Thoracic aorta (tissue), 2 donors: Measurements from ENCODE around the gene CGRRF1. TPM values are rescaled to one million over a fixed set of nuclear protein-coding genes. Genes with fewer than 3 reads are reported as not detected.

Experiments used
- ATAC-seq: fragments of 150-250 bp; one replicate; pipeline ENCODE4 v1.8.0; 2017; ENCODE audit warnings: low read depth; ENCODE audit not compliant: insufficient number of reproducible peaks, low FRiP score
- DNase-seq: peaks from one replicate; pipeline ENCODE4 v3.0.0-alpha.2; 2020; ENCODE audit warnings: low spot score
- H3K27ac ChIP-seq, 2 donors: fragments of 200-600 bp; sonication (generic); 1 replicate in 1 of 2; 2 replicates in 1 of 2; pipeline ENCODE4 v1.5.1; 2016; ENCODE audit warnings: mild to moderate bottlenecking in 2 of 2, moderate library complexity in 2 of 2
- H3K27me3 ChIP-seq: fragments of 200-600 bp; sonication (generic); replicated peaks from 2 replicates; pipeline ENCODE4 v1.6.0; 2016; ENCODE audit warnings: mild to moderate bottlenecking; ENCODE audit not compliant: insufficient read depth
- H3K36me3 ChIP-seq: fragments of 200-600 bp; sonication (generic); one replicate; pipeline ENCODE4 v1.5.1; 2016
- H3K4me1 ChIP-seq, 2 donors: fragments of 200-600 bp; sonication (generic); 1 replicate in 1 of 2; 2 replicates in 1 of 2; pipeline versions ENCODE4 v1.5.1 to v1.6.0; 2016; ENCODE audit warnings: low read depth in 2 of 2, mild to moderate bottlenecking in 1 of 2; ENCODE audit not compliant: control insufficient read depth in 1 of 2
- H3K4me3 ChIP-seq: fragments of 200-600 bp; sonication (generic); 2 replicates; pipeline ENCODE4 v1.5.1; 2016; ENCODE audit warnings: mild to moderate bottlenecking
- H3K9me3 ChIP-seq: fragments of 200-600 bp; sonication (generic); 2 replicates; pipeline ENCODE4 v1.5.1; 2016
- total RNA-seq, 2 donors: library from RNA; depleted of rRNA; stranded (reverse); fragments of >200 nt; gene quantifications; one replicate each; pipeline versions ENCODE4 v1.1.0 to v1.2.3, GENCODE V29; 2016
- TF ChIP-seq, protein P1 (sequence below): fragments of 200-600 bp; sonication (generic); IDR thresholded peaks from one replicate; pipeline ENCODE4 v1.5.1; 2019; ENCODE audit warnings: antibody characterized with exemption

CGRRF1 gene
- total RNA-seq, 2 donors from 2014 or later: 15.2 to 42.2 TPM

DNA sequence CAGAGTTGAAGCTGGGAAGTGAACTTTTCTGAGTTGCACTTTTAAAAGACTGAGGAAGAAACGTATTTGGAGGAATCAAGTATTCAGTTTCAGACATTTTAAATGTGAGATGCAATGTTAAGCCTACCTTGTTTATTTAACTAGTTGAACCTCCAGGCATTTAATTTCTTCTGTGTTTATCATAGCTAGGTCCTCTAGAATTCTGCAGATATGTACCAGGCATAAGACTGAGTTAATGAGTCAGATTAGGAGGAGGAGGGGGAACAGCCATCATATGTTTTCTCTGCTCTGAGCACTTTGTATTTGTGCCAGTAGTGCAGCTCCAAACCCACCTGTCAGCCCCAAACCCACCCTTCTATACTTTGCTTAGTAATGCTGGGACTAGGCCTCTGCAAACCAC is 40.8 kb downstream of the CGRRF1 start:
- DNase-seq (no peak), ATAC-seq (no peak)
- Histone ChIP-seq H3K9me3 (no peaks in the 10 kb centered on the region), H3K27me3 (no peaks in the 10 kb centered on the region), H3K4me1 (no peaks in the 10 kb centered on the region), H3K36me3 (no peaks in the 10 kb centered on the region), H3K27ac (no peak overlapping the region), H3K4me3 (no peak overlapping the region)
- TF ChIP-seq, protein P1, sequence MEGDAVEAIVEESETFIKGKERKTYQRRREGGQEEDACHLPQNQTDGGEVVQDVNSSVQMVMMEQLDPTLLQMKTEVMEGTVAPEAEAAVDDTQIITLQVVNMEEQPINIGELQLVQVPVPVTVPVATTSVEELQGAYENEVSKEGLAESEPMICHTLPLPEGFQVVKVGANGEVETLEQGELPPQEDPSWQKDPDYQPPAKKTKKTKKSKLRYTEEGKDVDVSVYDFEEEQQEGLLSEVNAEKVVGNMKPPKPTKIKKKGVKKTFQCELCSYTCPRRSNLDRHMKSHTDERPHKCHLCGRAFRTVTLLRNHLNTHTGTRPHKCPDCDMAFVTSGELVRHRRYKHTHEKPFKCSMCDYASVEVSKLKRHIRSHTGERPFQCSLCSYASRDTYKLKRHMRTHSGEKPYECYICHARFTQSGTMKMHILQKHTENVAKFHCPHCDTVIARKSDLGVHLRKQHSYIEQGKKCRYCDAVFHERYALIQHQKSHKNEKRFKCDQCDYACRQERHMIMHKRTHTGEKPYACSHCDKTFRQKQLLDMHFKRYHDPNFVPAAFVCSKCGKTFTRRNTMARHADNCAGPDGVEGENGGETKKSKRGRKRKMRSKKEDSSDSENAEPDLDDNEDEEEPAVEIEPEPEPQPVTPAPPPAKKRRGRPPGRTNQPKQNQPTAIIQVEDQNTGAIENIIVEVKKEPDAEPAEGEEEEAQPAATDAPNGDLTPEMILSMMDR: no peak

GRCh38 chr14:54554401-54554800 is 44.7 kb downstream of the CGRRF1 start:
- TF ChIP-seq, protein P1: no peak
- Histone ChIP-seq H3K4me1 (no peaks in the 10 kb centered on the region), H3K4me3 (no peak overlapping the region), H3K9me3 (no peaks in the 10 kb centered on the region), H3K27ac (no peak overlapping the region), H3K36me3 (no peaks in the 10 kb centered on the region), H3K27me3 (no peaks in the 10 kb centered on the region)
- no peak for ATAC-seq
- no peak for DNase-seq

DNA sequence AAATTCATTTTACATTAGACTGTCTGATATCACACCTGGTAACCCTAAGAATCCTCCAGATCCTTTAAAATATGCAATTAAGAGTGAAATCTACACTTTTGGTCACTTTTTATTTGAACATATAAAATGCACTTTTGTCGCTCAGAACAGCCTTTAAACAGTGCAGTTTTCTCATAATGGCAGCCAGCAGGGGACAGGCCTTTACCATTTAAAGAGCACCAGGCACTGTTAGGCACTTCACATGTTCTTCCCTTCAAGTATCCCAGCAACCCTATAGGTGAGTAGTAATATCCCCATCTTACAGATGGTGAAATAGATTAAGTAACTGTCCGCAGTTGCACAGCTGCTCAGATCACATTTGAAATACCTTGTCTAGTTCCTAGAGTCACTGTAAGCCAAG is 45.9 kb downstream of the CGRRF1 start:
- TF ChIP-seq, protein P1: no peak
- H3K36me3 ChIP-seq: no peaks in the 10 kb centered on the region
- H3K27me3 ChIP-seq: no peaks in the 10 kb centered on the region
- H3K4me3 ChIP-seq: no peak overlapping the region
- H3K27ac ChIP-seq: no peak overlapping the region
- DNase-seq (no peak), ATAC-seq (no peak)
- H3K9me3 ChIP-seq: no peaks in the 10 kb centered on the region
- no peaks in the 10 kb centered on the region for H3K4me1 ChIP-seq

DNA sequence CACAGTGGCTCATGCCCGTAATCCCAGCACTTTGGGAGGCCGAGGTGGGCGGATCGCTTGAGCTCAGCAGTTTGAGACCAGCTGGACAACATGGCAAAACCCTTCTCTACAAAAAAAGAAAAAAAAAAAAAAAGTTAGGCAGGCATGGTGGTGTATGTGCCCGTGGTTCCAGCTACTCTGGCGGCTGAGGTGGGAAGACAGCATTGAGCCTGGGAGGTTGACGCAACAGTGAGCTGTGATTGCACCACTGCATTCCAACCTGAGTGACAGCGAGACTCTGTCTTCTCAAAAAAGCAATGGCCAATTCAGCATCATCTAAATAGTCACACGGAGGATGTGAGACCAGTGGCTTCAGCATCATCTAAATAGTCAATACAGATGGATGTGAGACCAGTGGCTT is 46.8 kb downstream of the CGRRF1 start:
- no peak for DNase-seq
- no peak for ATAC-seq
- H3K9me3 ChIP-seq: no peaks in the 10 kb centered on the region
- no peak overlapping the region for H3K27ac ChIP-seq
- H3K4me1 ChIP-seq: no peaks in the 10 kb centered on the region
- no peaks in the 10 kb centered on the region for H3K27me3 ChIP-seq
- no peaks in the 10 kb centered on the region for H3K36me3 ChIP-seq
- H3K4me3 ChIP-seq: no peak overlapping the region
- TF ChIP-seq, protein P1: no peak

- H3K36me3 ChIP-seq: no peaks in the 10 kb centered on the region
- H3K27me3 ChIP-seq: no peaks in the 10 kb centered on the region
- no peak overlapping the region for H3K4me3 ChIP-seq
- no peak overlapping the region for H3K27ac ChIP-seq
- no peak for ATAC-seq
- DNase-seq: no peak
- TF ChIP-seq, protein P1: no peak
- peaks cover 6 to 9% of the 10 kb centered on the region in 2 donors for H3K4me1 ChIP-seq
- H3K9me3 ChIP-seq: no peaks in the 10 kb centered on the region
These were observed 52.6 kb downstream of the CGRRF1 start for GRCh38 chr14:54562334-54562733.
